K562 (cell line): ENCODE measurements around the gene P2RY6. TPM values are rescaled to one million over a fixed set of nuclear protein-coding genes. Genes with fewer than 3 reads are reported as not detected.

Source experiments
- ATAC-seq: fragments of 200-7000 bp; cut with Tn5 transposase; 3 replicates; pipeline ENCODE4 v1.9.1; 2020; ENCODE audit warnings: moderate library complexity
- BruUV-seq: library from RNA; stranded (reverse); fragments of 400-500 nt; replicated peaks from 2 replicates; lab custom pipeline; 2021; lab: Mats Ljungman, UMichigan
- CTCF ChIA-PET: fragments of 300-600 bp; formaldehyde crosslinking; extraction: SDS; loops from one replicate; lab custom pipeline; 2021; ENCODE audit warnings: low intra/inter-chr PET ratio; lab: Yijun Ruan, JAX
- POLR2A ChIA-PET: fragments of 300-600, 350-650 bp; sonication (Branson Sonifier 250); formaldehyde crosslinking; extraction: SDS; loops from one replicate; lab custom pipeline; 2021; ENCODE audit warnings: antibody characterized with exemption, inconsistent platforms; lab: Yijun Ruan, JAX
- DNase-seq, 4 experiments: peaks; one replicate each; pipeline versions ENCODE4 v3.0.0 to v3.0.0-alpha.2; 2011 to 2018; ENCODE audit warnings: low spot score in 3 of 4, mixed read lengths in 3 of 4; ENCODE audit errors: extremely low read depth in 1 of 4
- FAIRE-seq: peaks from 2 replicates; lab custom pipeline; 2011; peaks lifted over from hg19 to GRCh38; lab: Jason Lieb, UNC
- H2AFZ ChIP-seq: 2 replicates; pipeline ENCODE4 v1.6.0; 2011; ENCODE audit warnings: low read depth, low read length, control low read depth, inconsistent platforms
- H3K27ac ChIP-seq: fragments of 200-600 bp; 3 replicates; pipeline ENCODE4 v1.8.0; 2011; ENCODE audit warnings: low read depth, mild to moderate bottlenecking, control low read depth, inconsistent platforms, low read length, moderate library complexity, mixed read lengths; ENCODE audit errors: extremely low read depth
- H3K27me3 ChIP-seq, 2 experiments: fragments of 300-600 bp in 1 of 2; 2 replicates in 1 of 2; 3 replicates in 1 of 2; pipeline versions ENCODE4 v1.6.0 to v1.8.0; 2011; ENCODE audit warnings: inconsistent platforms in 2 of 2, low read length in 2 of 2, mild to moderate bottlenecking in 1 of 2, mixed read lengths in 1 of 2, moderate library complexity in 1 of 2; ENCODE audit not compliant: control insufficient read depth in 2 of 2, insufficient read depth in 2 of 2
- H3K36me3 ChIP-seq: fragments of 300-600 bp; 3 replicates; pipeline ENCODE4 v1.8.0; 2011; ENCODE audit warnings: mild to moderate bottlenecking, low read length, inconsistent platforms; ENCODE audit not compliant: control insufficient read depth, insufficient read depth
- H3K4me1 ChIP-seq, 2 experiments: fragments of 200-600 bp in 1 of 2; replicated peaks in 1 of 2; 2 replicates in 1 of 2; 3 replicates in 1 of 2; pipeline versions ENCODE4 v1.5.1 to v1.8.0; 2011; ENCODE audit warnings: inconsistent platforms in 2 of 2, low read length in 2 of 2, mild to moderate bottlenecking in 1 of 2, mixed read lengths in 1 of 2, moderate library complexity in 1 of 2; ENCODE audit not compliant: control insufficient read depth in 2 of 2, insufficient read depth in 2 of 2
- H3K4me2 ChIP-seq: 2 replicates; pipeline ENCODE4 v1.6.1; 2011; ENCODE audit warnings: low read length, control low read depth, inconsistent platforms, mixed read lengths; ENCODE audit not compliant: insufficient read depth
- H3K4me3 ChIP-seq: fragments of 200-600 bp; sonication (generic), shearing (Covaris generic); 2 replicates; pipeline ENCODE4 v1.5.1; 2016; ENCODE audit warnings: control low read depth, inconsistent platforms
- H3K79me2 ChIP-seq: fragments of 200-600 bp; 3 replicates; pipeline ENCODE4 v1.8.0; 2011; ENCODE audit warnings: low read length, inconsistent platforms; ENCODE audit not compliant: control insufficient read depth, insufficient read depth
- H3K9ac ChIP-seq, 2 experiments: 2 replicates each; pipeline versions ENCODE4 v1.6.0 to v1.6.1; 2011; ENCODE audit warnings: low read depth in 2 of 2, low read length in 2 of 2, control low read depth in 1 of 2, inconsistent platforms in 1 of 2, mild to moderate bottlenecking in 1 of 2, mixed read lengths in 1 of 2; ENCODE audit not compliant: insufficient read depth in 1 of 2
- H3K9me1 ChIP-seq: one replicate; pipeline ENCODE4 v1.6.0; 2011; ENCODE audit warnings: inconsistent platforms, mild to moderate bottlenecking, low read length, moderate library complexity; ENCODE audit not compliant: control insufficient read depth, insufficient read depth
- H3K9me3 ChIP-seq: replicated peaks from 2 replicates; pipeline ENCODE4 v1.5.1; 2011; ENCODE audit warnings: low read depth, low read length, inconsistent platforms; ENCODE audit not compliant: control insufficient read depth, insufficient read depth
- H4K20me1 ChIP-seq: replicated peaks from 2 replicates; pipeline ENCODE4 v1.6.1; 2011; ENCODE audit warnings: low read length, inconsistent platforms, mixed read lengths; ENCODE audit not compliant: control insufficient read depth, insufficient read depth
- CTBP1 ChIP-seq: fragments of 450-650 bp; IDR thresholded peaks from 2 replicates; pipeline ENCODE4 v1.6.1; 2016; ENCODE audit warnings: borderline replicate concordance
- E2F3 ChIP-seq: fragments of 250-450 bp; sonication (Bioruptor Pico); IDR thresholded peaks from 2 replicates; pipeline ENCODE4 v1.4.0; 2020; ENCODE audit warnings: mild to moderate bottlenecking
- ETV1 ChIP-seq: fragments of 450-650 bp; conservative IDR thresholded peaks from 2 replicates; pipeline ENCODE4 v1.6.1; 2016; ENCODE audit warnings: missing genetic modification characterization, control low read depth, low read depth, missing compliant biosample characterization
- POLR2AphosphoS2 ChIP-seq: IDR thresholded peaks from 2 replicates; pipeline ENCODE4 v1.6.1; 2012; ENCODE audit warnings: low read length, improper control_type of control experiment
- ZKSCAN1 ChIP-seq: fragments of 150-350 bp; IDR thresholded peaks from 2 replicates; pipeline ENCODE4 v1.6.1; 2016; ENCODE audit warnings: low read depth, low read length
- ZNF280B ChIP-seq: fragments of 250-450 bp; sonication (Bioruptor Pico); IDR thresholded peaks from 2 replicates; pipeline ENCODE4 v1.5.1; 2021; ENCODE audit warnings: mild to moderate bottlenecking
- ZNF408 ChIP-seq: fragments of 250-450 bp; sonication (Bioruptor Pico); IDR thresholded peaks from 2 replicates; pipeline ENCODE4 v1.4.0; 2020; ENCODE audit warnings: low read depth, mild to moderate bottlenecking, moderate library complexity
- WGBS: fragments of 100-300 bp; shearing (Covaris generic); methylation state at CpG from one replicate; pipeline ENCODE4 v1.1.6; 2016; ENCODE audit warnings: low coverage, mixed read lengths; ENCODE audit not compliant: insufficient coverage; ENCODE audit errors: missing lambda C conversion rate; 5-methylcytosine and 5-hydroxymethylcytosine counted together
- in situ Hi-C: fragments of 300-500 bp; cut with MboI; formaldehyde crosslinking; loops from 4 replicates; pipeline ENCODE4 v1.15.0; 2018; ENCODE audit warnings: inconsistent platforms, mixed read lengths
- intact Hi-C: fragments of 100-400 bp; cut with micrococcal nuclease; formaldehyde crosslinking; loops from 2 replicates; pipeline ENCODE4 v1.14.2; 2022
- polyA plus RNA-seq, 8 experiments: library from polyadenylated mRNA; depleted of rRNA in 4 of 8; stranded (reverse) in 5 of 8; unstranded in 3 of 8; fragments of >200 nt; fragmentation: Nextera tagmentation in 2 of 8; fragmentation: Illumina TruSeq in 1 of 8; extraction: Ambion mirVana in 2 of 8; extraction: Trizol in 1 of 8; gene quantifications; 2 replicates each; pipeline versions ENCODE4 v1.2.1 to v1.2.3, GENCODE V29; 2011 to 2014; ENCODE audit warnings: inconsistent platforms in 1 of 8, missing spikeins in 1 of 8
- total RNA-seq, 7 experiments: library from RNA; depleted of rRNA in 6 of 7; stranded (reverse); fragments of >200 nt in 6 of 7; fragmentation: Illumina TruSeq in 2 of 7; extraction: Trizol in 2 of 7; gene quantifications; 2 replicates each; pipeline versions ENCODE4 v1.2.1 to v1.2.3, GENCODE V29; 2011 to 2021; ENCODE audit warnings: low replicate concordance in 1 of 7
- TF ChIP-seq, protein P1 (sequence below): fragments of 250-450 bp; sonication (Bioruptor Pico); IDR thresholded peaks from 2 replicates; pipeline ENCODE4 v1.9.0; 2021; ENCODE audit warnings: mild to moderate bottlenecking, inconsistent platforms

P2RY6 gene
- total and polyA plus RNA-seq, 9 of the 15 experiments (the other 6 are each of a cell fraction or from before 2014, with no cell fraction given), result not detected

DNA sequence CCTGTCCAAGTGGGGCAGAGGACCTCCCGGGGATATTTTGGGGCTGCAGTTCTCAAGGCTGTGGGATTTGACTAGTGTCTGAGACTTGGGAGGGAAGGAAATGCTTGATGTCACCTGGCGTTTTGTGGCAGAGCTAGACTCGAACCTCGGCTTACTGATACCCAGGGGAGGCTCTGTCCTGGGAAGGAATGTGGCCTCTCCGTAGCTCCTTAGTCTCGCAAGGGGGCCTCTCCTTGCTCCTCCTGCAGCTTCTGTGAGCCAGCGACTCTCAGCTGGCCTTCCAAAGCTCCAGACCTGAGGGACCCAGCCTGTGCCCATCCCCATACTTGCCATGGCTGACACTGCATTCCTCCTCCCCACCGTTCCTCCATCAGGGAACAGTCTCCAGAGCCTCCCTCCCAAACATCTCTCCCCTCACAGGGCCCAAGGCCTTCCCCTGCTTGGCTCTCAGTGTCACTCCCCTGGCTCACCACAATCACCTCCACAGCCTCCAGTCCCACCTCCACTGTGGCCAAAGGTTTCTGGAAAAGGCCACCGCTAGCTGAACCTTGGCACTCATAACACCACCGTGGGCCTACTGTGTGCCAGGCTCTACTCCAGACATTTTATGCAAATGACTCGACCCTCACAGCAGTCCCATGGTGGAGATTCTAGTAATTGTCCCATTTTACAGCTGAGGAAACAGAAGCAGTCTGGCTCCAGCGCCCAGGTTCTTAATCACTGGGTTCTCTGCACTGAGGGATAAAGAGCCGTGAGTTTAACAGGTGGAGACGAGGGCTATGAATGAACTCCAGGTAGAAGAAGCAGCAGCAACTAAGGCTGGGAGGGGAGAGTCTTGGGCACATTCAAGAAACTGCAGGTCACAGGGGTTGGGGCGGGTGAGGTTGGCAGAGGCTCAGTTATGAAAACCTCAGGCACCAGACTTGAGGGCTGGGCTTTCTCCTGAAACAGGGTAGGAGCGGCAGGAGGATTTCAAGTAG is 42.0 kb upstream of the P2RY6 start:
- CTCF ChIA-PET, result interaction anchor here (0.7 kb wide), 1 partner anchor 1865 kb away, joined by 3 read pairs; no protein-coding TSS in a partner anchor
- peaks cover 4% of the 10 kb centered on the region; the same call in 1 of the 2 replicates for H4K20me1 ChIP-seq
- no peaks in the 10 kb centered on the region for H3K36me3 ChIP-seq
- H3K9ac ChIP-seq, result 0 out of 4 replicates have a peak overlapping the region, but pooled peaks of 1 of the 2 experiments have one; percentile 17
- POLR2A ChIA-PET, result interaction anchor here (0.5 kb wide), 1 partner anchor 484 kb away, joined by 4 read pairs; no protein-coding TSS in a partner anchor
- no peak overlapping the region for H3K4me3 ChIP-seq
- WGBS, result 4% methylated on average over 16 of the region's 16 CpGs
- no peak overlapping the region for H3K27ac ChIP-seq
- no TSS peak for BruUV-seq
- no peaks in the 10 kb centered on the region for H3K79me2 ChIP-seq
- peaks cover under 1% of the 10 kb centered on the region for H3K9me1 ChIP-seq
- FAIRE-seq (no peak), ATAC-seq (no peak), DNase-seq (no peak)
- no peak overlapping the region for H3K4me2 ChIP-seq
- peaks cover 7 to 67% of the 10 kb centered on the region in 2 experiments; a peak in 4 of 5 replicates for H3K27me3 ChIP-seq
- intact Hi-C loops, result no loop called here
- in situ Hi-C loops, result no loop called here
- no peaks in the 10 kb centered on the region for H3K9me3 ChIP-seq
- TF ChIP-seq ZNF408 (CRISPR knock-in tag), result no peak
- no peak for TF ChIP-seq E2F3 (CRISPR knock-in tag)
- TF ChIP-seq ETV1 (tag), result no peak
- TF ChIP-seq ZNF280B (CRISPR knock-in tag), result no peak
- TF ChIP-seq ZKSCAN1, result peak; percentile 69
- TF ChIP-seq POLR2AphosphoS2, result no peak
- TF ChIP-seq, protein P1, sequence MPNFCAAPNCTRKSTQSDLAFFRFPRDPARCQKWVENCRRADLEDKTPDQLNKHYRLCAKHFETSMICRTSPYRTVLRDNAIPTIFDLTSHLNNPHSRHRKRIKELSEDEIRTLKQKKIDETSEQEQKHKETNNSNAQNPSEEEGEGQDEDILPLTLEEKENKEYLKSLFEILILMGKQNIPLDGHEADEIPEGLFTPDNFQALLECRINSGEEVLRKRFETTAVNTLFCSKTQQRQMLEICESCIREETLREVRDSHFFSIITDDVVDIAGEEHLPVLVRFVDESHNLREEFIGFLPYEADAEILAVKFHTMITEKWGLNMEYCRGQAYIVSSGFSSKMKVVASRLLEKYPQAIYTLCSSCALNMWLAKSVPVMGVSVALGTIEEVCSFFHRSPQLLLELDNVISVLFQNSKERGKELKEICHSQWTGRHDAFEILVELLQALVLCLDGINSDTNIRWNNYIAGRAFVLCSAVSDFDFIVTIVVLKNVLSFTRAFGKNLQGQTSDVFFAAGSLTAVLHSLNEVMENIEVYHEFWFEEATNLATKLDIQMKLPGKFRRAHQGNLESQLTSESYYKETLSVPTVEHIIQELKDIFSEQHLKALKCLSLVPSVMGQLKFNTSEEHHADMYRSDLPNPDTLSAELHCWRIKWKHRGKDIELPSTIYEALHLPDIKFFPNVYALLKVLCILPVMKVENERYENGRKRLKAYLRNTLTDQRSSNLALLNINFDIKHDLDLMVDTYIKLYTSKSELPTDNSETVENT (CRISPR knock-in tag), result no peak
- TF ChIP-seq CTBP1, result no peak
- no peak overlapping the region for H2AFZ ChIP-seq
- H3K4me1 ChIP-seq, result peaks cover 0 to 12% of the 10 kb centered on the region in 2 experiments; a peak in 2 of 5 replicates
